GOT3 (cell line): ENCODE results near the gene UGT2A1.

Source experiments
- DNase-seq: peaks from one replicate; lab custom pipeline; 2025; ENCODE audit warnings: mixed read lengths; lab: John Stamatoyannopoulos, UW

Gene UGT2A1

GRCh38 chr4:69589884-69590283 lies 63.2 kb downstream of the UGT2A1 start:
- DNase-seq = no peak

- no peak for DNase-seq
Observed at GRCh38 chr4:69584135-69584534, 68.9 kb downstream of the UGT2A1 start.

- no peak for DNase-seq
Observed at GRCh38 chr4:69583543-69583942, 69.5 kb downstream of the UGT2A1 start.

- DNase-seq = no peak
Observed at GRCh38 chr4:69577245-69577644, 75.8 kb downstream of the UGT2A1 start.

- DNase-seq = no peak
Observed at GRCh38 chr4:69576251-69576877, 76.7 kb downstream of the UGT2A1 start.

- no peak for DNase-seq
Observed at GRCh38 chr4:69568787-69569186, 84.3 kb downstream of the UGT2A1 start.

- no peak for DNase-seq
Observed at GRCh38 chr4:69563424-69563823, 89.6 kb downstream of the UGT2A1 start.

GRCh38 chr4:69549651-69550050 lies 103.4 kb downstream of the UGT2A1 start:
- DNase-seq = no peak

- DNase-seq = no peak
Observed at GRCh38 chr4:69546134-69546765, 106.8 kb downstream of the UGT2A1 start.
